CD8-positive, alpha-beta memory T cell (primary cell): ENCODE results near the gene CAMSAP1. TPM values are rescaled to one million over a fixed set of nuclear protein-coding genes. Genes with fewer than 3 reads are reported as not detected.

Experiments
- CTCF ChIA-PET: fragments of 350-600 bp; sonication (Branson Sonifier 250); formaldehyde crosslinking; loops from one replicate; lab custom pipeline; 2021; ENCODE audit warnings: antibody characterized with exemption; lab: Charles Lee
- POLR2A ChIA-PET: fragments of 350-600 bp; sonication (Branson Sonifier 250); formaldehyde crosslinking; loops from one replicate; lab custom pipeline; 2021; ENCODE audit warnings: antibody characterized with exemption; lab: Charles Lee
- DNase-seq, 5 donors: peaks; one replicate each; pipeline versions ENCODE4 v3.0.0 to v3.0.0-alpha.2; 2020 to 2022; ENCODE audit warnings: mixed read lengths in 1 of 5
- H3K27ac ChIP-seq: one replicate; pipeline ENCODE4 v1.7.0; 2013; ENCODE audit warnings: low read depth, mild to moderate bottlenecking, low read length, moderate library complexity
- H3K27me3 ChIP-seq: 2 replicates; pipeline ENCODE4 v1.7.0; 2013; ENCODE audit warnings: low read length, mild to moderate bottlenecking; ENCODE audit not compliant: insufficient read depth, poor library complexity, severe bottlenecking
- H3K36me3 ChIP-seq: 2 replicates; pipeline ENCODE4 v1.7.0; 2013; ENCODE audit warnings: mild to moderate bottlenecking, low read length, moderate library complexity; ENCODE audit not compliant: insufficient read depth
- H3K4me1 ChIP-seq: 2 replicates; pipeline ENCODE4 v1.7.0; 2013; ENCODE audit warnings: mild to moderate bottlenecking, low read length, moderate library complexity; ENCODE audit not compliant: insufficient read depth
- H3K4me3 ChIP-seq: 2 replicates; pipeline ENCODE4 v1.7.0; 2013; ENCODE audit warnings: mild to moderate bottlenecking, low read length
- H3K9me3 ChIP-seq: 2 replicates; pipeline ENCODE4 v1.7.0; 2013; ENCODE audit warnings: mild to moderate bottlenecking, low read length
- H3K27ac Mint-ChIP-seq, 8 donors: one replicate each; pipeline ENCODE4 v1.8.0; 2020 to 2021; ENCODE audit warnings: mixed read lengths in 8 of 8, mild to moderate bottlenecking in 6 of 8, inconsistent platforms in 3 of 8, moderate library complexity in 3 of 8
- H3K27me3 Mint-ChIP-seq, 2 donors: one replicate each; pipeline ENCODE4 v1.8.0; 2020 to 2021; ENCODE audit warnings: mixed read lengths in 2 of 2, mild to moderate bottlenecking in 1 of 2, moderate library complexity in 1 of 2
- H3K36me3 Mint-ChIP-seq, 3 donors: one replicate each; pipeline ENCODE4 v1.8.0; 2020 to 2021; ENCODE audit warnings: mixed read lengths in 3 of 3, inconsistent platforms in 1 of 3, mild to moderate bottlenecking in 1 of 3
- H3K4me1 Mint-ChIP-seq, 3 donors: one replicate each; pipeline ENCODE4 v1.8.0; 2020 to 2021; ENCODE audit warnings: mixed read lengths in 3 of 3, inconsistent platforms in 1 of 3, mild to moderate bottlenecking in 1 of 3
- H3K4me3 Mint-ChIP-seq, 7 donors: one replicate each; pipeline ENCODE4 v1.8.0; 2020 to 2021; ENCODE audit warnings: mixed read lengths in 7 of 7, mild to moderate bottlenecking in 6 of 7, moderate library complexity in 4 of 7, inconsistent platforms in 2 of 7
- H3K9me3 Mint-ChIP-seq, 5 donors: one replicate each; pipeline ENCODE4 v1.8.0; 2020 to 2022; ENCODE audit warnings: mixed read lengths in 5 of 5, mild to moderate bottlenecking in 3 of 5, moderate library complexity in 2 of 5, inconsistent platforms in 1 of 5
- polyA plus RNA-seq: library from polyadenylated mRNA; unstranded; fragments of 300-500 nt; fragmentation: Illumina TruSeq; gene quantifications from one replicate; pipeline ENCODE4 v1.2.3, GENCODE V29; 2021
- total RNA-seq, 2 experiments: library from RNA; stranded (reverse); gene quantifications; one replicate each; pipeline ENCODE4 v1.2.3, GENCODE V29; 2021

The CAMSAP1 gene
- total and polyA plus RNA-seq, 3 experiments from 2014 or later: 2.2 to 33.7 (median 30.4) TPM

- no peaks in the 10 kb centered on the region for H3K9me3 ChIP-seq
- ChIA-PET POLR2A (no interaction called here), CTCF (no interaction called here)
- Mint-ChIP-seq H3K27me3 (no peaks in the 10 kb centered on the region), H3K4me1 (peaks cover 0 to 8% (median 0%) of the 10 kb centered on the region in 3 donors), H3K4me3 (no peak overlapping the region), H3K36me3 (peaks cover 0 to 10% (median 1%) of the 10 kb centered on the region in 3 donors), H3K27ac (no peak overlapping the region), H3K9me3 (no peaks in the 10 kb centered on the region)
- H3K36me3 ChIP-seq: no peaks in the 10 kb centered on the region
- H3K27ac ChIP-seq: no peak overlapping the region
- peak in 1 of 5 donors; percentile 53 for DNase-seq
- no peaks in the 10 kb centered on the region for H3K4me1 ChIP-seq
- no peaks in the 10 kb centered on the region for H3K27me3 ChIP-seq
- no peak overlapping the region for H3K4me3 ChIP-seq
Measured at GRCh38 chr9:135926402-135927194, 19.3 kb upstream of the CAMSAP1 start.

GRCh38 chr9:135925496-135926133 lies 18.3 kb upstream of the CAMSAP1 start:
- Mint-ChIP-seq H3K9me3 (no peaks in the 10 kb centered on the region), H3K4me3 (peak overlapping the region in 1 of 7 donors; percentile 15), H3K27ac (peak overlapping the region in 1 of 8 donors; percentile 47), H3K4me1 (peaks cover 0 to 8% (median 0%) of the 10 kb centered on the region in 3 donors), H3K27me3 (no peaks in the 10 kb centered on the region), H3K36me3 (peaks cover 0 to 1% (median under 1%) of the 10 kb centered on the region in 3 donors)
- DNase-seq: peak in 1 of 5 donors; percentile 36
- no peak overlapping the region for H3K4me3 ChIP-seq
- CTCF ChIA-PET: no interaction called here
- H3K4me1 ChIP-seq: no peaks in the 10 kb centered on the region
- H3K27me3 ChIP-seq: no peaks in the 10 kb centered on the region
- no peak overlapping the region for H3K27ac ChIP-seq
- no peaks in the 10 kb centered on the region for H3K9me3 ChIP-seq
- no peaks in the 10 kb centered on the region for H3K36me3 ChIP-seq
- POLR2A ChIA-PET: no interaction called here

GRCh38 chr9:135924628-135925338 lies 17.4 kb upstream of the CAMSAP1 start:
- Mint-ChIP-seq H3K9me3 (no peaks in the 10 kb centered on the region), H3K27ac (no peak overlapping the region), H3K27me3 (no peaks in the 10 kb centered on the region), H3K4me1 (peaks cover 0 to 8% (median 0%) of the 10 kb centered on the region in 3 donors), H3K36me3 (peaks cover 0 to 1% (median 0%) of the 10 kb centered on the region in 3 donors), H3K4me3 (no peak overlapping the region)
- Histone ChIP-seq H3K36me3 (no peaks in the 10 kb centered on the region), H3K27me3 (no peaks in the 10 kb centered on the region), H3K4me1 (no peaks in the 10 kb centered on the region), H3K9me3 (no peaks in the 10 kb centered on the region), H3K4me3 (no peak overlapping the region), H3K27ac (no peak overlapping the region)
- ChIA-PET POLR2A (no interaction called here), CTCF (no interaction called here)
- peak in 1 of 5 donors; percentile 29 for DNase-seq

- H3K36me3 ChIP-seq: no peaks in the 10 kb centered on the region
- H3K36me3 Mint-ChIP-seq: peaks cover 0 to 4% (median 1%) of the 10 kb centered on the region in 3 donors
- H3K9me3 ChIP-seq: peaks cover 8% of the 10 kb centered on the region
- H3K4me1 Mint-ChIP-seq: peaks cover 0 to 8% (median 0%) of the 10 kb centered on the region in 3 donors
- H3K4me3 ChIP-seq: no peak overlapping the region
- no peak overlapping the region for H3K4me3 Mint-ChIP-seq
- H3K27ac Mint-ChIP-seq: no peak overlapping the region
- H3K4me1 ChIP-seq: no peaks in the 10 kb centered on the region
- peaks cover 3 to 11% (median 5%) of the 10 kb centered on the region in 5 donors for H3K9me3 Mint-ChIP-seq
- peak in 1 of 5 donors; percentile 22 for DNase-seq
- no peak overlapping the region for H3K27ac ChIP-seq
- POLR2A ChIA-PET: no interaction called here
- no peaks in the 10 kb centered on the region for H3K27me3 Mint-ChIP-seq
- no peaks in the 10 kb centered on the region for H3K27me3 ChIP-seq
- CTCF ChIA-PET: no interaction called here
Measured at GRCh38 chr9:135923508-135923907, 16.2 kb upstream of the CAMSAP1 start.

GRCh38 chr9:135921749-135922310 lies 14.5 kb upstream of the CAMSAP1 start:
- DNase-seq: peak in 1 of 5 donors; percentile 29
- Mint-ChIP-seq H3K27me3 (no peaks in the 10 kb centered on the region), H3K4me1 (peaks cover 0 to 8% (median 0%) of the 10 kb centered on the region in 3 donors), H3K36me3 (peaks cover 0 to 9% (median 1%) of the 10 kb centered on the region in 3 donors), H3K4me3 (no peak overlapping the region), H3K27ac (no peak overlapping the region), H3K9me3 (peaks cover 10 to 21% (median 16%) of the 10 kb centered on the region in 5 donors)
- Histone ChIP-seq H3K4me3 (no peak overlapping the region), H3K36me3 (no peaks in the 10 kb centered on the region), H3K27me3 (no peaks in the 10 kb centered on the region), H3K4me1 (no peaks in the 10 kb centered on the region), H3K9me3 (peaks cover 15% of the 10 kb centered on the region), H3K27ac (no peak overlapping the region)
- ChIA-PET POLR2A (no interaction called here), CTCF (no interaction called here)

GRCh38 chr9:135920973-135921585 lies 13.7 kb upstream of the CAMSAP1 start:
- peaks cover 3 to 14% (median 4%) of the 10 kb centered on the region in 3 donors for H3K36me3 Mint-ChIP-seq
- no peak overlapping the region for H3K4me3 Mint-ChIP-seq
- Histone ChIP-seq H3K4me3 (no peak overlapping the region), H3K27ac (no peak overlapping the region), H3K27me3 (no peaks in the 10 kb centered on the region), H3K36me3 (no peaks in the 10 kb centered on the region), H3K9me3 (peaks cover 16% of the 10 kb centered on the region), H3K4me1 (no peaks in the 10 kb centered on the region)
- peaks cover 0 to 1% of the 10 kb centered on the region in 2 donors for H3K27me3 Mint-ChIP-seq
- peaks cover 14 to 28% (median 23%) of the 10 kb centered on the region in 5 donors for H3K9me3 Mint-ChIP-seq
- no peak overlapping the region for H3K27ac Mint-ChIP-seq
- H3K4me1 Mint-ChIP-seq: peaks cover 0 to 8% (median 0%) of the 10 kb centered on the region in 3 donors
- POLR2A ChIA-PET: no interaction called here
- DNase-seq: peak in 1 of 5 donors; percentile 35
- CTCF ChIA-PET: no interaction called here

GRCh38 chr9:135920256-135920930 lies 13.0 kb upstream of the CAMSAP1 start:
- Histone ChIP-seq H3K36me3 (no peaks in the 10 kb centered on the region), H3K27ac (no peak overlapping the region), H3K4me3 (no peak overlapping the region), H3K9me3 (peaks cover 16% of the 10 kb centered on the region), H3K27me3 (no peaks in the 10 kb centered on the region), H3K4me1 (no peaks in the 10 kb centered on the region)
- Mint-ChIP-seq H3K27me3 (peaks cover 0 to 1% of the 10 kb centered on the region in 2 donors), H3K9me3 (peaks cover 19 to 35% (median 30%) of the 10 kb centered on the region in 5 donors), H3K4me1 (peaks cover 0 to 6% (median 0%) of the 10 kb centered on the region in 3 donors), H3K27ac (peak overlapping the region in 1 of 8 donors; percentile 36), H3K36me3 (peaks cover 9 to 21% (median 10%) of the 10 kb centered on the region in 3 donors), H3K4me3 (no peak overlapping the region)
- DNase-seq: peak in 1 of 5 donors; percentile 1
- ChIA-PET CTCF (no interaction called here), POLR2A (no interaction called here)
